GM19238 (cell line): ENCODE measurements around the gene HRK.
A peak's percentile ranks its signal among the peaks of the same experiment; 100 is the strongest.

ENCODE experiments used
- DNase-seq: peaks from one replicate; pipeline ENCODE4 v3.0.0; 2011; ENCODE audit warnings: low spot score; ENCODE audit not compliant: insufficient read length

HRK gene

DNA sequence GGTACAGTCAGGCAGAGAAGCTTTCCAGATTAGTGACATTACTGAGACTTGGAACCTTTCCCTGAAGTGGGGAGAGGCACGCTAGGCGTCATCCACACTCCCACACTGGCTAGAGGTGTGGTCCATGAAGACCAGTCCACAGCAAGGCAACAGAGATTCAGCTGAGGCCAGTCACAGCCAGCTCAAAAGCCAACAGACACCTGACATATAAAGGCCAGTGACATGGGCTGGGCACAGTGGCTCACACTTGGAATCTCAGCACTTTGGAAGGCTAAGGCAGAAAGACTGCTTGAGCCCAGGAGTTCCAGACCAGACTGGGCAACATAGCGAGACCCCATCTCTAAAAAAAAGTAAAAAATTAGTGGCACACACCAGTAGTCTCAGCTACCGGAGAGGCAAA is 10.9 kb downstream of the HRK start:
- no peak for DNase-seq

DNA sequence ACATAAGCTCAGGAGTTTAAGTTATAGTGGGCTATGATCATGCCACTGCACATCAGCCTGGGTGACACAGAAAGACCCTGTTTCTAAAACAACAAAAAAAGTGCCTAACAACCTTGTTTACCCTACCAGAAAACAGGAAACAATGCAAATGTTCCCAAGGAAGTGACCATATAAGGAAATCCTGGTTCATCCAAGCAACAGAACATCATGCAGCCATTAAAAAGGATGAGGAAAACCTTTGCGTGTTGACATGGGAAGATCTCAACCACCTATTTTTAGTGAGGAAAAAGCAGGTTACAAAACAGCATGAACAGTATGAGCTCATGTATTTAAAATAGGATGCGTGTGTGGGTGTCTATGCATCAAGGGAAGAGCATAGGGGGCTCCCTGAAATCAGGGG is 13.7 kb downstream of the HRK start:
- no peak for DNase-seq

DNA sequence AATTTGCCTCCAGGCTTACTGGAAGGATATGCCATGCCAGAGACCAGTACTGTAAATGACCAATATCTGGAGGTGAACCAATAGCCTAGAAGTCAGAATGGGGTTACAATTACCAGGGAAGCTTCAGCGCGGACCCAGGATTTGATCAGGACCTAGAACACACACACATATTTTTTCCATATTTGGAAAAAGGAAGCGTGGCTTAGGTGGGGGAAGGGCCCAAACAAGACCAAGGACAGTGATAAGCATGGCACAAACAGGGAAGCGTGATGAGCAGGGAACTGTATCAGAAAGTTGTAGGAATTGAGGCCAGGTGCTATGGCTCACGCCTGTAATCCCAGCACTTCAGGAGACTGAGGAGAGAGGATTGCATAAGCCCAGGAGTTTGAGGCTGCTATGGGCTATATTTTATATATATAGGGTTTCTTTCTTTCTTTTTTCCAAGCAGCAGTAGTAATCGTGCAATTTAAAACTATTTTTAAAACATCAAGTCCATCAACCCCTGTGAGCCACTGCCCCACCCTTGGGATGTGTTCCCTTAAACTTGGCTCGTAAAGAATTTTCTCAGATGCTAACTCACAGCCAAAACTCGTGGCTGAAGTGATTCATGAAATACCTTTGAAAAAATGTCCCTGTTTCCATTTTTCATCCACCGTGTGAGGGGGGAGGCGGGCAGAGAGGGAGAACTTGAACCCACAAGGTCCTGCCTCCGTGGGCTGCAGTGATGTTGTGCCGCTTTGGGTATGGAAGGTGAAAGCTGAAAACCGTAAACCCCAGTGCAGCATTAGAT is 16.7 kb downstream of the HRK start:
- no peak for DNase-seq

DNA sequence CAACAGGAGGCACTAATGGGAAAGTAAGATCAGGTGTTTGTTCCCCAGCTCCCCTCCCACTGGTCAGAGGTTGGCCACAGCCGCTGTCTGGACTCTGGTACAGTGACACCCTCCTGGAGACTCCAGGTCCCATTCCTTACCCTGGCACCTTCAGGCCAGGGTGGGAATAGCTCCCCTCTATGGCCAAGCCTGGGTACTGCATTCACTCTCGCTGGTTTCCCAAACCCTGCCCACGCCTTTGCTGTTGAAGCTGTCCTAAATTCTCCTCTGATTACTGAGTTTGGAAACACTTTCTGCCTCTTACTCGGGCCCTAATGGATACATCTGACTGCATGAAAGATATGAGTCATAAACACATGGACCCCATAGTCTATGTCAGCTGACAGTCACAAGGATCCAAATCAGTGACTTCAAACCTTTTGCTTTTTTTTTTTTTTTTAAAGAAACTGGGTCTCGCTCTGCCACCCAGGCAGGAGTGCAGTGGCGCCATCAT is 17.9 kb downstream of the HRK start:
- DNase-seq: no peak

DNA sequence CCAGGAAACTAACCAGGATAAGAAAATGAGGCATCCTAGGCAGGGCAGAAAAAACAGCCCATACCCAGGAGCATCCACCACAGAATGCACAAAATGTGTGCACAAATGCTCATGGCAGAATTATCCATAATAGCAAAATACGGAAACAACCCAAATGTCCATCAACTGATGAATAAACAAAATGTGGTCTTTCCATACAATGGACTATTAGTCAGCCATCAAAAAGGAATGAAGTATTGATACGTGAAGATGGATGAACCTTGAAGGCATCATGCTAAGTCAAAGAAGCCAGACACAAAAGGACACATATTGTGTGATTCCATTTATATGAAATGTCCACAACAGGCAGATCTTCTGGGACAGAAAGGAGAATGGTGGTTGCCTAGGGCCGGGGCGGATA is 19.1 kb downstream of the HRK start:
- DNase-seq: no peak

DNA sequence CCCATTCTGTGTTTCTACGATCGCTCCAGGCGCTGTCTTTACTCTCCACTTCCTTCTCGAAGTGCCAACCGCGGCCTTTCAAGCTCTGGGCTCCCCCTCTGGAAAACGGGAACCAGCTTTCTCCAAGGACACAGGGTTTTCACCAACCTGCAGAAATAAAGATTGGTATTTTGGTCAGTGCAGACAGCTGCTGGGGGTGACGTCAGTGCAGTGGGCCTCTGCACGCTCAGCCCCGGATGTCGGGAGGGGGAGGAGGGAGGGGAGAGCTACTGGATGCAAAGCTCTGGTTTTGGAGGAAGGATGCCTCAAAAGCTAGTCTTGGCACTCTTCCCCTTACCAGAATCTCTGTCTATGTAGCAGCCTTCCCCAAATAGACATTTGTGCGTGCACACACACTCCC is 19.9 kb downstream of the HRK start:
- peak; percentile 56 for DNase-seq

DNA sequence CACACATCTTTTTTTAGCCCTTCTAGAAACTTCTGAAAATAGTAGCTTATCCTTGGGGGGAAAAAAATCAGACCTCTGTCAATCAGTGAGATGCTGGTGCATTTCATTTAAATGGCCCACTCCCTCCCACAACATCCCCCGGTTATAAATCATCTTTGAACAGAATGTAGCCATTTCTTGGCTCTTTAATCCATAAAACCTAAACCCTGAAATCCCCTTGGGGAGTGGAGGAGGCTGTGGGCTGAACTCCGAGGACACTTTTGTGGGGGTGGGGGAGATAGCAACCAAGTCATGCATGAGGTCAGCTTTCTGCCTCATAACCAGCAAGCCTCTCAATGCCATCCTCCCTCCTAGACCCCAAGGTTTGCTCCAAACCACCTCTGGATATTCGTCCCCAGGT is 21.0 kb downstream of the HRK start:
- DNase-seq: no peak

DNA sequence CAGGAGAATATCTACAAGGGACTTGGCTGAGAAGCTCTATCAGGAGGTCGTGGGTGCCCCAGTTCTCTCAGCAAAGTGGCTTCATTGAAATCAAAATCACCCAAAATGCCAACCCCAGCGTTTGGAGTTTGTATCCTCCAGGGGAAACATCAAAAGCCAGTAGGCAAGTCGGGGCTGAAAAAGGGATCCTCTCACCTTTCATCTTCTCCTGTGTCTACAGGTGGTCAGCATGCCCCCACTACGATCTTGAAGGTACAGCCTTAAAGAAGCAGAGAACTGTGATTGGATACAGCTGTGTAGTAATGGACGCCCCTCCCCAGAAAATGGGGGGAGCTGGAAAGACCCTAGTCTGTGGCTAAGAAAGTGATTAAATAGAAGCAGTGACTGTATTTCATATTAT is 22.2 kb downstream of the HRK start:
- DNase-seq: no peak

DNA sequence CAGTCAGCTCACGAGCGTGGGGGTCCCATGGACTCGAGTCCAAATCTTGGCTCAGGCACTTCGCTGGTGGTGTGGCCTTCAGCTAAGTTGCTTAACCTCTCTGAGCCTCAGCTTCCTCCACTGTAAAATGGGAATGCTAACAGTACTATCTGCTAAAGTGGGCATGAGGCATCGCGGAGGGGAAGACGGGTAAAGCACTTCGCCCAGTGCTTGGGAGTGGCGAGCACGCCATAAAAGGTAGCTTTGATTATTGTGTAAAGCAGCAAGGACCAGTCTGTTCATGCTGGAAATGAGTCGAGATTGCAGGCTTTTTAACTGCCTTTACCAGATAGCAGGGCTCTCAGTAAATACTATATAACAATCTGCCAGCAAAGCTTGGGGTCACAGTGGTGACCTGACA is 24.5 kb downstream of the HRK start:
- DNase-seq: no peak

DNA sequence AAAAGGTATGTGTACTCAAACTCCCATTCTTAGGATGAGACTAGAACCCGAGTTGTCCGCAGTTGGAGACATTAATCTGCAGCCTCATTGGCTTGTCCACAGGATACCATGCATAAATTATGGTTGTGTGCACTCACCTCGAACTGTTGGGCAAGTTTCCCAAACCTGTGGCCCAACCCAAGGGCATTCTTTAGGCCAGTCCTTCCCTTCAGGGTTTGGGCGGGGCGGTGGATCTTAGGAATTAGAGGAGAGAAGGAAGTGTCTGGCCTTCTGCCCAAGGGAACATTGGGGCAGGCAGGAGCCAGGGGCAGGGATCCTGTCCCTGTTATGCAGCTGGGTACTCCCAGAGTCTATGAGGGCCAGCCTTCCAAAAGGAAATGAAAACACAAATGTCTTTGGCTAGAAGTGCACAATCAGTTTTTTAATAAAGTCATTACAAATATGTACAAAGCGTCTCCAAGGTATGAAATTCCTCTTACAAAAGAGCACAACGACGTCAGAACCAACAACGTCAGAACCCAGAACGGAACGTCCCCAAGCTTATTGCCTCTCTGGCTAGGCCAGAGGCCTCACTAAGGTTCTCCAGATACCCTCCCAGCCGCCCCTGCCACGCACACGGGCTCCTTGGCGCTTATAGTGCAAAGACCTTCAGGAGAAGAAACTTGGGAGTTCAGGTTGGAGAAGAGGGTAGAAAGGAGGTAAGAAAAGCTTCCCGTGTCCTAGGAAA is 25.3 kb downstream of the HRK start:
- DNase-seq: no peak

DNA sequence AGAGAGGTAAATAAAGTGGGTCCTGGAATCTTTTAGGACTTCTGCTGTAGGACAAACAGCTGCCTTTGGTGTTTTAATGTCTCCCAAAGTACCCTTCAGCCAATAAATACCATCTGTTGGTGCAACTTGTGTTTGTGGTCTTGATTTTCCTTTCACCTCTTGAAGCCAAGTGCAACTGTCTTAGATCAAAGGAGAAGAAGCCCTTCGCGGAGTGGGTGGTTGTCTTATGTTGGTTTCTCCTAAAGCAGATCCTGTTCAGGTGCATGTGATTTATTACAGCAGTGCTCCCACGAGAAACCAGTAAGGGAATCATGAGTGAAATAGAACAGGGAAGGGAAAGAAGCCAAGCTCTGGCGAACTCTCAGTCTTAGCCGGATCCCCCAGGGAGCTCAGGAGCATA is 27.7 kb downstream of the HRK start:
- no peak for DNase-seq

DNA sequence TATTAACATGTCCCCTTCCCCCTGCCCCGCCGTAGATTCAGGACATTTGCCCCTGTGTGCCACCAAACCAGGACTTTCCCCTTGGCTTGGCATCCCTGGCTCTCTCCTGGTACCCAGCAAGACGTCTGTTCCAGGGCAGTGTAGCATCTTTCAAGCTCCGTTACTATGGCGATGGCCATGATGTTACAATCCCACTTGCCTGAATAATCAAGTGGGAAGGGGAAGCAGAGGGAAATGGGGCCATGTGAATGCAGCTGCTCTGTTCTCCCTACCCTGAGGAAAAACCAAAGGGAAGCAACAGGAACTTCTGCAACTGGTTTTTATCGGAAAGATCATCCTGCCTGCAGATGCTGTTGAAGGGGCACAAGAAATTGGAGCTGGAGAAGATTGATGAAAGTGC is 28.9 kb downstream of the HRK start:
- no peak for DNase-seq

DNA sequence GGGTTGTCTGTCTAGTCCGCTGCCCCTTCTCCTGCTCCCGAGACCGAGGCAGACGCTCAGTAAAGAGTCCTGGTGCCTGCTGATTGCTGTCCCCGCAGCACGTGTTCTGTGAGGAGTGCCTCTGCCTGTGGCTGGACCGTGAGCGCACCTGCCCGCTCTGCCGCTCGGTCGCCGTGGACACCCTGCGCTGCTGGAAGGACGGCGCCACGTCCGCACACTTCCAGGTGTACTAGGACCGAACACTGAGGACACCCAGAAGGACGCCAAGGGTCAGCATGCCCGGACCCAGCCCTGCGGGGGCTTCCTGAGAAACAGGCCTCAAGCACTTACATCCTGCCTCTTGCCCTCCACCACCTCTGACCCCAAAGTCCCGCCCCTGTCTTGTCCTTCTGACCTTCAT is 32.0 kb downstream of the HRK start:
- DNase-seq: no peak

DNA sequence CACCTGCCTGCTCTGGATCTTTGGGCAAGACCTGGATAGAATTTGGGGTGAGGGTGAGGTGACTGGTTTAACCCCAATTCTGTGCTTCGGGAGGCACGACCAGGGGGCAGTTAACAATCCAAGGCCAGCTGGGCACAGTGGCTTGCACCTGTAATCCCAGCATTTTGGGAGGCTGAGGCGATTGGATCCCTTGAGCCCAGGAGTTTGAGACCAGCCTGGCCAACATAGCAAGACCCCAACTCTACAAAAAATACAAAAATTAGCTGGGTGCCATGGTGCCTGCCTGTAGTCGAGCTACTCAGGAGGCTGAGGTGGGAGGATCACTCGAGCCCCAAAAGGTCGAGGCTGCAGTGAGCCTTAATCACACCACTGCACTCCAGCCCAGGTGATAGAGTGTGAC is 38.2 kb downstream of the HRK start:
- DNase-seq: no peak

DNA sequence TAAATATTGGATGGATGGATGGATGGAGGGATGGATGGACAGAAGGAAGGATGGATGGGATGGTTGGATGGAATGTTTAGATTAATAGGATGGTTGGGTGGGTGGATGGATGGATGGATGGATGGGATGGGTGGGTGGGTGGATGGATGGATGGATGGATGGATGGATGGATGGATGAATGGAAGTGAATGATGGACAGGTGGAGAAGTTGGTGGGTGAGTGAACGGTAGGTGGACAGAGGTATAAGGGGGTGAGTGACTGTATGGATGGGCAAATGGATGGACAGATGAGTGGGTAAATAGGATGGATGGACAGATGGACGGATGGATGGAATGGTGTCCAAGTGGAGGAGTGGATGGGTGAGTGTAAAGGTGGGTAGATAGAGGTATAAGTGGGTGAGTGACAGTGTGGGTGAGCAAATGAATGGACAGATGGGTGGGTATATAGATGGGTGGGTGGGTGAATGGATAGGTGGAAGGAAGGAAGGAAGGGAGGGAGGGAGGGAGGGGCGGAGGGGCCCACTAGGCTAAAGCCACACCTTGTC is 41.9 kb downstream of the HRK start:
- DNase-seq: no peak

DNA sequence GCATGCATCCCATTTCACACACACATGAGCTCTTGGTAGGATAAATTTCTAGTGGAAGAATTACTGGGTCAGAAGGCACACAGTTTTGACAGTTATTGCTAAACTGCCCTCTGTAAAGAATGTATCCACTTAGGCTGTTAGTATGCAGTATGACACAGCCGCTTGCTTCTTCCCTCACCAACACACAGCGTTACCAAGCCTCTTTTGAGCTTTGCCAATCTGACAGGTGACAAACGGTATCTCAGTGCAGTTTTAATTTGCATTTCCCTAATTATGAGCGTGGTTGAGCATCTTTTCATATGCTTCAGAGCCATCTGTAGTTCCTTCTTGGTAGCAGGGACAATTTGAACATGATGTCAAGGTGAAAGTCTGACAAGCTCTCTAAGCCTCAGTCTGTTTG is 42.9 kb downstream of the HRK start:
- no peak for DNase-seq

DNA sequence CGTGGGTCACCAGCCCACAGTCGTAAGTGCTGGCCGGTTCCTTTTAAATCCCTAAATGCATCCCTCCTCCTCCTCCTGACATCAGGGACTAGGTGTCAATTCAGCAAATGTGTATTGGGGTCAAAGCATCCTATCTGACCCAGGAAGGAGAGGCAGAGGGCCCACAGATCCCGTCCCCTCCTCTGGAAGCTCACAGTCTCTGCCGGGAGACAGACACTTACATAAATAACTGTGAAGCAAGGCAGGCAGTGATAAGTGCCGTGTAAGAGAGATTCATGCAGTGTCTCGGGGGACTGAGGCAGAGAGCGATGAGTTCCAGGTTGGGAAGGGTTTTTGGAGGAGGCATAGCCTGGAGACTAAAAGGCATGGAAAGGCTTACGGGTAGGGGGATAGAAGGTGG is 44.1 kb downstream of the HRK start:
- DNase-seq: no peak

DNA sequence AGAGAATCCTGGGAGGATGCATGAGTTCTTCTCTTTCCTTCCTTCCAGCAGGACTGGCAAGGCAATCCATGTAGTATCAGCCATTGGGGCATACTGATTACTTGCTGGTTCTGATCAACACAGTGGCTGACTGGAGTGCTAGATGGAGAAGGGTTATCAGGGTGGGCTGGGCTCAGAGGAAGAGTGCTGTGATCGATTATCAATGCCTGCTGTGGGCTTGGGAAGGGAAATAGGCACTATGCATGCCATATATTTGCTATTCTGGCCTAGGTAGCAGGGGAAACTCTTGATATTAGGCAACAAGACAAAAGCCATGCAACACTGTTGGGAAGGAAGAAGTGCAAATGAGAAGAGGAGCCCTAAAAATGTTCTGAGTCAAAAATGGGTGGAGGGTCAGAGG is 45.8 kb downstream of the HRK start:
- DNase-seq: no peak

DNA sequence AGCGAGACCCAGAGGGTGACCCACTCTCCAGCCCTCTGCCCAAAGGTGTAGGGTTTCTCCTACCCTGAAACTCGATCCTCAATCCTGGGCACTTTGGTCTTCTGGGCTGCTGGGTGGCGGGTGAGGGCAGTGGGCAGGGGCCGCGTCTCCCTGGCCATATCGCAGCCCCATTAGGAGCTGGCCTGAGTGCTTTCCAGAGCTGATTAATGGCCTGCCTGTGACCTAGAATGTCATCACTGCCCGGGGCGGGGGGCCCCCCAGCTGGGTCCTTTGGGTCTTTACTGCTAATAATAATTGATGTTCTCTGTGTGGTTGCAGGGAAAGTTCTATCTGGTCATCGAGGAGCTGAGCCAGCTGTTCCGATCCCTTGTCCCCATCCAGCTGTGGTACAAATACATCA is 47.8 kb downstream of the HRK start:
- no peak for DNase-seq

DNA sequence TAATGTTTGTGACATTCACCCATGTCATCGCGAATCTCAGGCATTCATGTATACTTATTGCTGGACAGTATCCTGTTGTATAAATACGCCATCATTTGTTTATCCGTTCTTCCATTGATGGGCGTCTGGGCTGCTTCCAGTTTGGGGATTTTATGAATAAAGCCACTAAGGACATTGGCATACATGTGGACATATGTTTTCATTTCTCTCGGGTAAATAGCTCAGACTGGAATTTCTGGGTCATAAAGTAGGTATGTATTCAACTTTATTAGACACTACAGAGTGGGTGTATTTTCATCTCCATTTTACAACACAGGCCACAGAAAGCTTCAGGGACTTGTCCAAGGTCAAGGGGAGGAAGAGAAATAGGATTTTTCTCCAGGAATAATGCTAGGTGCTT is 48.9 kb downstream of the HRK start:
- DNase-seq: no peak

DNA sequence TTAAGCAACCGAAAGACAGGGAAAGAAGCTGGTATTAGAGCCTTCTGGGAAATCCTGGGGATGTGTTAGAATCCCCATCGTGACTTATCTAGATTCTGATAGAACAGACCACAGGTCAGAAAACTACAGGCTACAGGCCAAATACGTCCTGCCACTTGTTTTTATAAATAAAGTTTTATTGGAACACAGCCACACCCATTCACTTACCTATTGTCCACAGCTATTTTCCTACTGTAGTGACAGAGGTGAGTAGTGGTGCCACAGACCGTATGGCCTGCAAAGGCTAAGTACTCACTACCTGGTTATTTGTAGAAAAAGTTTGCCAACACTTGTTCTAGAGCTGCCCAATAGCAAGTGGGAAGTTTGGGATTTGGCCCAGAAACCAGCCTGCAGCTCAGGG is 53.8 kb downstream of the HRK start:
- DNase-seq: no peak

DNA sequence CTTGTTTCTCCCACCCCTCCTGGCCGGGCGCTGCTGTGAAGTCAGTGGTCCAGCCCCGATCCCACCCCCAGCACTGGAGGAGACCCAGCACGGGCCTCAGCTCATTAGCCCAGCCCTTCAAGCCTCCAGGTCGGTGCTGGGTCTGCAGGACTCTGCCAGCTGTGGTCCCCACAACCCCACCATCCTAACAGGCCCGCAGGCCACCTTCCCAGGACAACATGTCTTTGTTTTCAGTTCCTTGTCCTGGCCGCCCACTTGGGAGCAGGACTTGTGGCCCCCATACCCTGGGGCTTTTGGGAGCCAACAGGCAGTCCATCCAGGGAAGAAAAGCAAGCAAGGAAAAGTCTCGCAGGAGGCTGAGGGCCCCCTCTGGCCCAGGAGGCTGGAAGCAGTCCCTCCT is 60.0 kb downstream of the HRK start:
- no peak for DNase-seq
